IPS DF 6.9 (cell line): ENCODE measurements around the gene CACNA1C.

Experiments used
- DNase-seq: peaks from one replicate; pipeline ENCODE4 v3.0.0-alpha.2; 2013; ENCODE audit warnings: low read depth, low spot score
- H3K27ac ChIP-seq: one replicate; pipeline ENCODE4 v1.5.1; 2013; ENCODE audit warnings: low read length, control low read depth
- H3K27me3 ChIP-seq: 2 replicates; pipeline ENCODE4 v1.6.1; 2013; ENCODE audit warnings: mild to moderate bottlenecking, low read length; ENCODE audit not compliant: control insufficient read depth, insufficient read depth
- H3K36me3 ChIP-seq: 2 replicates; pipeline ENCODE4 v1.6.1; 2013; ENCODE audit warnings: low read length; ENCODE audit not compliant: control insufficient read depth, insufficient read depth
- H3K4me1 ChIP-seq: 2 replicates; pipeline ENCODE4 v1.6.1; 2013; ENCODE audit warnings: low read length; ENCODE audit not compliant: control insufficient read depth, insufficient read depth
- H3K4me3 ChIP-seq: 2 replicates; pipeline ENCODE4 v1.5.1; 2013; ENCODE audit warnings: mild to moderate bottlenecking, low read length
- H3K9me3 ChIP-seq: 2 replicates; pipeline ENCODE4 v1.6.1; 2013; ENCODE audit warnings: low read length, inconsistent platforms; ENCODE audit not compliant: control insufficient read depth, insufficient read depth
- WGBS: extraction: QIAGEN DNeasy Blood & Tissue Kit; methylation state at CpG from one replicate; pipeline ENCODE4 v1.1.7; 2013; ENCODE audit warnings: mixed read lengths, missing lambda C conversion rate; ENCODE audit not compliant: insufficient read length, insufficient coverage; 5-methylcytosine and 5-hydroxymethylcytosine counted together

CACNA1C gene

DNA sequence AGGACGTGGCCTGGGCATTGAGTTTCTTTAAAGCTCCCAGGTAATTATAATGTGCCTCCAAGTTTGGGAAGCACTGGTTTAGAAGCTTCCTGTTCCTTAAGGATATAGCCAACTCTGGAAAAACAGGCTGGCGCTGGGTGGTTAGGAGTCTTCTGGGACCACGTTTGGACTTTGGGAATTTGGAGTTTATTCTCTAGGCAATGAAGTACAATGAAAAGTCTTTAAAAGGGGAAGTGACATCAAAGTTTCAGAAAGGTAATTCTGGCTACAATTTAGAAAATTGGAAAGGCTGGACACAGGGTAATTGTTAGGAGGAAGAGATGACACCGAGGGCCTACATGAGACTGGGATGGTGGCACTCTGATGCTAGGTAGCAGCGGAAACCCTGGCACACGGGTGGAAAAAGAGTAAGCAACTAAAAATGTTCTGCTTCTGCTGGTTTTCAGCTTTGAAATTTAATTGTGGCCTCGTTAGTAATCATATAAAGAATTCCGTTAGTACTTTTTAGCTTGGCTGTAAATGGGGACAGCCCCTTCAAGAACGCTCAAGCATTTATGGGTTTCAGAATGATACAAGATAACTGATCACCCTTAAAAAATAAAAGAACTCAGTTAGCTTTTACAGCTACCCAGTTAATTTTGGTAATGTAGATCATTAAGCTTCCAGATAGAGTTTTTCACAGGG lies 35.8 kb upstream of the CACNA1C start:
- Histone ChIP-seq H3K27me3 (no peaks in the 10 kb centered on the region), H3K4me1 (no peaks in the 10 kb centered on the region), H3K36me3 (no peaks in the 10 kb centered on the region), H3K9me3 (no peaks in the 10 kb centered on the region), H3K4me3 (no peak overlapping the region), H3K27ac (no peak overlapping the region)
- no CpG with 5 or more reads among the region's 9 CpGs for WGBS
- DNase-seq = no peak

- DNase-seq = no peak
- no CpG with 5 or more reads among the region's 12 CpGs for WGBS
- no peaks in the 10 kb centered on the region for H3K36me3 ChIP-seq
- no peak overlapping the region for H3K27ac ChIP-seq
- H3K4me3 ChIP-seq = no peak overlapping the region
- no peaks in the 10 kb centered on the region for H3K9me3 ChIP-seq
- H3K4me1 ChIP-seq = no peaks in the 10 kb centered on the region
- no peaks in the 10 kb centered on the region for H3K27me3 ChIP-seq
Observed at GRCh38 chr12:2017546-2018337, 35.0 kb upstream of the CACNA1C start.

GRCh38 chr12:2018391-2018790 lies 34.4 kb upstream of the CACNA1C start:
- no CpG with 5 or more reads among the region's 7 CpGs for WGBS
- Histone ChIP-seq H3K36me3 (no peaks in the 10 kb centered on the region), H3K27me3 (no peaks in the 10 kb centered on the region), H3K4me3 (no peak overlapping the region), H3K4me1 (0 out of 2 replicates have a peak, but pooled peaks cover under 1% of the 10 kb centered on the region), H3K27ac (no peak overlapping the region), H3K9me3 (no peaks in the 10 kb centered on the region)
- no peak for DNase-seq

GRCh38 chr12:2019126-2019525 lies 33.7 kb upstream of the CACNA1C start:
- no peak for DNase-seq
- Histone ChIP-seq H3K4me3 (no peak overlapping the region), H3K4me1 (0 out of 2 replicates have a peak, but pooled peaks cover 1% of the 10 kb centered on the region), H3K36me3 (no peaks in the 10 kb centered on the region), H3K27ac (no peak overlapping the region), H3K27me3 (no peaks in the 10 kb centered on the region), H3K9me3 (no peaks in the 10 kb centered on the region)
- WGBS = no CpG with 5 or more reads among the region's 2 CpGs

GRCh38 chr12:2020511-2020910 lies 32.3 kb upstream of the CACNA1C start:
- Histone ChIP-seq H3K36me3 (no peaks in the 10 kb centered on the region), H3K9me3 (no peaks in the 10 kb centered on the region), H3K27me3 (no peaks in the 10 kb centered on the region), H3K4me1 (0 out of 2 replicates have a peak, but pooled peaks cover 1% of the 10 kb centered on the region), H3K4me3 (no peak overlapping the region), H3K27ac (no peak overlapping the region)
- no CpG with 5 or more reads among the region's 3 CpGs for WGBS
- DNase-seq = no peak

GRCh38 chr12:2023365-2023764 lies 29.4 kb upstream of the CACNA1C start:
- H3K36me3 ChIP-seq = no peaks in the 10 kb centered on the region
- H3K27ac ChIP-seq = no peak overlapping the region
- WGBS = no CpG with 5 or more reads among the region's 3 CpGs
- no peak overlapping the region for H3K4me3 ChIP-seq
- H3K4me1 ChIP-seq = 0 out of 2 replicates have a peak, but pooled peaks cover 1% of the 10 kb centered on the region
- no peaks in the 10 kb centered on the region for H3K9me3 ChIP-seq
- H3K27me3 ChIP-seq = no peaks in the 10 kb centered on the region
- no peak for DNase-seq

DNA sequence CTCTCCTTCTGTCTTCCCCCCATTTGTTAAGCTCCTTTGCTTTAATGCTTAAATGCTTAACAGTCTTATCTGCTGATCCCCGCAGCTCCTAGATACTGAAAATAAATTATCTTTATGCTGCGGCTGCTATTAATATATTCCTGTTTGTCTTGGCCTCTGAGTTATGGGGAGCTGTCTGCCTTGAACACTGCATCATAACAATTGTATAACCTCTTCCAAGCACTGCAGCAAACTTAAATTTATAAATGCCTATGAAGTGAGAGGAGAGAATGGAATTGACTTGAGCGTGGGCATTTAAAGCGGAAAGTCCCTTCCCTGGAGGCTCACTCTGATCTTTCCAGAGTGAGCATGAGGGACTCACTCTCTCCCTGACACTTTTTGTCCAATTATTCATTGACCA lies 25.4 kb upstream of the CACNA1C start:
- no peaks in the 10 kb centered on the region for H3K27me3 ChIP-seq
- no peak for DNase-seq
- WGBS = no CpG with 5 or more reads among the region's 4 CpGs
- H3K4me1 ChIP-seq = 0 out of 2 replicates have a peak, but pooled peaks cover 1% of the 10 kb centered on the region
- no peak overlapping the region for H3K27ac ChIP-seq
- no peaks in the 10 kb centered on the region for H3K36me3 ChIP-seq
- no peak overlapping the region for H3K4me3 ChIP-seq
- no peaks in the 10 kb centered on the region for H3K9me3 ChIP-seq

DNA sequence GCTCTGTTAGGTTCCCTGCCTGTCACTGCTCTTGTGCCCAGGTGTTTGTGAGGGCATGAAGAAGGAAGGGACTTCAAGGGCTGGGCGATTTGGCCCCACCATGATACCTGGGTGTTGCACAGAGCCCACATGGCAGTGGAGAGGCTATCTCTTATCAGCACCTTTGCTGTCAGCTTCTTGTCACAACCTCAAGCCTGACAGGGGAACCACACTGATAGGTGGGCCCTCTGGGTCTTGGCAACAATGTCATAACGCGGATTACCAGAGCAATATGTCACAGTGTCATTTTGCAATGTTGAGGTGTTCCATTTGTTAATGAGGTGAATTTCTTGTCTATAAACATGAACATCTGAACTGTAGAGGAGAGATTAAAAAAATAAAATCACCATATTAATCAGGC lies 22.9 kb upstream of the CACNA1C start:
- WGBS = no CpG with 5 or more reads among the region's 3 CpGs
- Histone ChIP-seq H3K36me3 (no peaks in the 10 kb centered on the region), H3K4me3 (no peak overlapping the region), H3K27ac (no peak overlapping the region), H3K4me1 (no peaks in the 10 kb centered on the region), H3K27me3 (peaks cover 6% of the 10 kb centered on the region), H3K9me3 (no peaks in the 10 kb centered on the region)
- no peak for DNase-seq

GRCh38 chr12:2032506-2032905 lies 20.3 kb upstream of the CACNA1C start:
- no peak for DNase-seq
- Histone ChIP-seq H3K27me3 (peaks cover 6% of the 10 kb centered on the region), H3K9me3 (no peaks in the 10 kb centered on the region), H3K36me3 (no peaks in the 10 kb centered on the region), H3K4me1 (0 out of 2 replicates have a peak, but pooled peaks cover 2% of the 10 kb centered on the region), H3K27ac (no peak overlapping the region), H3K4me3 (no peak overlapping the region)
- WGBS = no CpG with 5 or more reads among the region's 8 CpGs

- no peak overlapping the region for H3K27ac ChIP-seq
- WGBS = no CpG with 5 or more reads among the region's 47 CpGs
- 0 out of 2 replicates have a peak, but pooled peaks cover 2% of the 10 kb centered on the region for H3K4me1 ChIP-seq
- peak; percentile 74 for DNase-seq
- peaks cover 6% of the 10 kb centered on the region for H3K27me3 ChIP-seq
- H3K9me3 ChIP-seq = no peaks in the 10 kb centered on the region
- no peaks in the 10 kb centered on the region for H3K36me3 ChIP-seq
- H3K4me3 ChIP-seq = no peak overlapping the region
Observed at GRCh38 chr12:2034633-2035430, 18.0 kb upstream of the CACNA1C start.
